PC-3 (cell line): ENCODE data around the gene LBHD1. TPM values are rescaled to one million over a fixed set of nuclear protein-coding genes. Genes with fewer than 3 reads are reported as not detected.
A peak's percentile ranks its signal among the peaks of the same experiment; 100 is the strongest.

Source experiments
- ATAC-seq: fragments of 200-7000 bp; cut with Tn5 transposase; 2 replicates; pipeline ENCODE4 v1.9.1; 2020; ENCODE audit warnings: mild to moderate bottlenecking, moderate library complexity
- Bru-seq: library from RNA; stranded (reverse); fragments of 400-500 nt; gene quantifications from one replicate; lab custom pipeline; 2021; lab: Mats Ljungman, UMichigan
- BruChase-seq, 2 experiments: library from RNA; stranded (reverse); fragments of 400-500 nt; gene quantifications; one replicate each; lab custom pipeline; 2021; lab: Mats Ljungman, UMichigan
- BruUV-seq: library from RNA; stranded (reverse); fragments of 400-500 nt; replicated peaks from 2 replicates; lab custom pipeline; 2021; lab: Mats Ljungman, UMichigan
- CTCF ChIA-PET: fragments of 300-600 bp; sonication (Branson Sonifier 250); formaldehyde crosslinking; loops from one replicate; lab custom pipeline; 2022; ENCODE audit warnings: antibody characterized with exemption; lab: Charles Lee
- POLR2A ChIA-PET: fragments of 300-600 bp; sonication (Branson Sonifier 250); formaldehyde crosslinking; loops from one replicate; lab custom pipeline; 2022; ENCODE audit warnings: antibody characterized with exemption; ENCODE audit not compliant: unreplicated experiment; lab: Charles Lee
- DNase-seq: peaks from one replicate; pipeline ENCODE4 v3.0.0-alpha.2; 2015
- H2AFZ ChIP-seq: fragments of 300-600 bp; sonication (generic); 2 replicates; pipeline ENCODE4 v1.6.0; 2016; ENCODE audit warnings: antibody characterized with exemption, low read length
- H3F3A ChIP-seq: fragments of 300-600 bp; sonication (generic); one replicate; pipeline ENCODE4 v1.6.0; 2017; ENCODE audit warnings: antibody characterized with exemption, low read length, control low read depth, mild to moderate bottlenecking; ENCODE audit not compliant: unreplicated experiment
- H3K27ac ChIP-seq: fragments of 300-600 bp; sonication (generic); 2 replicates; pipeline ENCODE4 v1.5.1; 2016; ENCODE audit warnings: mild to moderate bottlenecking, low read length
- H3K27me3 ChIP-seq: fragments of 300-600 bp; sonication (generic); 2 replicates; pipeline ENCODE4 v1.6.1; 2016; ENCODE audit warnings: low read length, mixed read lengths
- H3K36me3 ChIP-seq: fragments of 300-600 bp; sonication (generic); 2 replicates; pipeline ENCODE4 v1.6.1; 2016; ENCODE audit warnings: low read depth, mixed run types, low read length, mixed read lengths
- H3K4me1 ChIP-seq: fragments of 300-600 bp; sonication (generic); 2 replicates; pipeline ENCODE4 v1.5.1; 2016; ENCODE audit warnings: low read length; ENCODE audit not compliant: insufficient read depth
- H3K4me2 ChIP-seq: fragments of 300-600 bp; sonication (generic); 2 replicates; pipeline ENCODE4 v1.6.0; 2016; ENCODE audit warnings: low read length
- H3K4me3 ChIP-seq: fragments of 300-600 bp; sonication (generic); 2 replicates; pipeline ENCODE4 v1.5.1; 2016; ENCODE audit warnings: mild to moderate bottlenecking, low read length, mixed read lengths
- H3K79me2 ChIP-seq: fragments of 300-600 bp; sonication (generic); 2 replicates; pipeline ENCODE4 v1.6.1; 2017; ENCODE audit warnings: low read length, mixed read lengths
- H3K9ac ChIP-seq: fragments of 300-600 bp; sonication (generic); 2 replicates; pipeline ENCODE4 v1.6.0; 2016; ENCODE audit warnings: mild to moderate bottlenecking, low read length
- H3K9me2 ChIP-seq: fragments of 300-600 bp; sonication (generic); replicated peaks from 2 replicates; pipeline ENCODE4 v1.6.1; 2016; ENCODE audit warnings: mixed run types, low read length, mixed read lengths
- H3K9me3 ChIP-seq: fragments of 300-600 bp; sonication (generic); 2 replicates; pipeline ENCODE4 v1.6.1; 2016; ENCODE audit warnings: low read length, mixed read lengths
- H4K20me1 ChIP-seq: fragments of 300-600 bp; sonication (generic); 2 replicates; pipeline ENCODE4 v1.6.1; 2016; ENCODE audit warnings: low read length, mixed read lengths
- CTCF ChIP-seq: fragments of 300-600 bp; sonication (generic); conservative IDR thresholded peaks from 2 replicates; pipeline ENCODE4 v1.5.1; 2017; ENCODE audit warnings: antibody characterized with exemption, low read depth, mild to moderate bottlenecking, low read length
- EZH2 ChIP-seq: fragments of 300-600 bp; sonication (generic); IDR thresholded peaks from one replicate; pipeline ENCODE4 v1.6.1; 2017; ENCODE audit warnings: antibody characterized with exemption, mild to moderate bottlenecking, low read length; ENCODE audit not compliant: unreplicated experiment
- EZH2phosphoT487 ChIP-seq: fragments of 300-600 bp; sonication (generic); IDR thresholded peaks from 2 replicates; pipeline ENCODE4 v1.6.1; 2018; ENCODE audit warnings: mild to moderate bottlenecking, antibody characterized with exemption, low read length, borderline replicate concordance
- intact Hi-C: fragments of 100-400 bp; cut with micrococcal nuclease; formaldehyde crosslinking; loops from 2 replicates; pipeline ENCODE4 v1.9.0; 2023
- long read RNA-seq: library from polyadenylated mRNA; unstranded; transcript quantifications from one replicate; pipeline ENCODE4 v2.0.0, GENCODE V29; 2021; ENCODE audit not compliant: unreplicated experiment
- total RNA-seq: library from RNA; depleted of rRNA; stranded (reverse); fragments of >200 nt; gene quantifications from 2 replicates; pipeline ENCODE4 v1.2.3, GENCODE V29; 2014; rRNA removed

The LBHD1 gene
- total RNA-seq (4.7 and 9.7 TPM in 2 replicates), Bru-seq, nascent RNA (percentile 77 among the genes with signal in this experiment), BruChase-seq, experiment 1, labeled RNA remaining after a 6-hour chase (percentile 87 among the genes with signal in this experiment), BruChase-seq, experiment 2, labeled RNA remaining after a 2-hour chase (percentile 85 among the genes with signal in this experiment)
- long read RNA-seq, transcript LBHD1-204 (5 exons, 2,915 nt): major isoform, 9 of 29 reads
- long read RNA-seq, partial matches to known transcripts: 17 of 29 reads
- long read RNA-seq, other reads (novel, unspliced or antisense): 3 of 29 reads

- Histone ChIP-seq H3K4me3 (peak within 1 kb of the TSS; percentile 92), H3K9ac (peak within 1 kb of the TSS; percentile 91), H3K9me2 (no peaks in the 10 kb centered on the region), H3F3A (peaks cover 11% of the 10 kb centered on the region), H3K4me1 (peaks cover 40% of the 10 kb centered on the region), H3K36me3 (peaks cover 8% of the 10 kb centered on the region), H3K27ac (peak within 1 kb of the TSS; percentile 80), H3K9me3 (no peaks in the 10 kb centered on the region), H3K4me2 (peak within 1 kb of the TSS; percentile 85), H2AFZ (peak within 1 kb of the TSS; percentile 83), H3K27me3 (no peaks in the 10 kb centered on the region), H3K79me2 (peaks cover 74% of the 10 kb centered on the region), H4K20me1 (peaks cover under 1% of the 10 kb centered on the region; the same call in 1 of the 2 replicates)
- DNase-seq (peak; percentile 90), ATAC-seq (peak; percentile 72)
- no peak for TF ChIP-seq EZH2
- TF ChIP-seq EZH2phosphoT487: no peak
- TF ChIP-seq CTCF: no peak
- POLR2A ChIA-PET: interaction anchor here (0.6 to 1.3 kb wide), 4 partner anchors 9 to 80 kb away, joined by 3 to 7 read pairs (median 4); partner anchors contain the start of genes HNRNPUL2 and TUT1
- intact Hi-C loops: loop anchor here (5.0 kb wide), 1 partner anchor 69 kb away; the partner anchor contains the start of gene MTA2
- CTCF ChIA-PET: interaction anchor here (0.6 to 0.7 kb wide), 3 partner anchors 16 to 186 kb away, joined by 3 to 10 read pairs (median 4); partner anchors contain the start of gene HNRNPUL2
- BruUV-seq: TSS peak; percentile 52
Measured at GRCh38 chr11:62671608-62672389, at the start of gene LBHD1, which contains the start of gene UQCC3. Gene LBHD1 (minus strand): TSS chr11:62672267. CDS start chr11:62670031, 2,236 bp downstream. Gene UQCC3 (plus strand): TSS chr11:62671673. CDS start chr11:62671746, 73 bp downstream.

DNA sequence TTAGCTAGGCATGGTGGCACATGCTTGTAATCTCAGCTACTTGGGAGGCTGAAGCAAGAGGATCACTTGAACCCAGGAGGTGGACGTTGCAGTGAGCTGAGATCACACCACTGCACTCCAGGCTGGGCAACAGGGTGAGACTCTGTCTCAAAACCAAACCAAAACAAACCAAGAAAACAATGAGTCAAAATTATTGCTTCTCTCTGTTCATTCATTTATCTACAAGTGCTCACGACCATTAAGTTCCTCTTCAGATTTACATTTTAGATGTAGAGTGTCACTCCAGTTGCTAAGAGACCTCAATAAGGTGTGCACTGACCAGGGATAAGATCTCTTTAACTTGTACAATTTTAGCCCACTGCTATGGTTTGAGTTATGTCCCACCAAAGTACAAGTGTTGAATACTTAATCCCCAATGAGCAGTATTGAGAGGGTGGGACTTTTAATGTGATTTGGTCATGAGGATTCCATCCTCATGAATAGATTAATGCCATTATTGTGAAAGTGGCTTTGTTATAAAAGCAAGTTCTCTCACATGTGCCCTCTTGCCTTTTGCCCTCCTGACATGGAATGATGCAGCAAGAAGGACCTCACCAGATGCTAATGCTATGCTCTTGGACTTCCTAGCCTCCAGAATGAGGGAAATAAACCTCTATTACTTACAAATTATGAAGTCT is 47.4 kb upstream of the LBHD1 start:
- peaks cover 87% of the 10 kb centered on the region for H3K36me3 ChIP-seq
- H3K9ac ChIP-seq: no peak overlapping the region
- H3K9me2 ChIP-seq: no peaks in the 10 kb centered on the region
- peaks cover 72% of the 10 kb centered on the region for H3K79me2 ChIP-seq
- POLR2A ChIA-PET: no interaction called here
- H2AFZ ChIP-seq: no peak overlapping the region
- no peak overlapping the region for H3K4me3 ChIP-seq
- intact Hi-C loops: no loop called here
- ATAC-seq: no peak
- H3K27me3 ChIP-seq: no peaks in the 10 kb centered on the region
- H3K4me2 ChIP-seq: no peak overlapping the region
- no peak overlapping the region for H3K27ac ChIP-seq
- CTCF ChIA-PET: no interaction called here
- H4K20me1 ChIP-seq: peaks cover 24% of the 10 kb centered on the region
- H3K4me1 ChIP-seq: peaks cover 5% of the 10 kb centered on the region
- BruUV-seq: no TSS peak
- DNase-seq: no peak
- TF ChIP-seq EZH2: no peak
- no peak for TF ChIP-seq EZH2phosphoT487
- no peak for TF ChIP-seq CTCF
- H3F3A ChIP-seq: no peaks in the 10 kb centered on the region
- H3K9me3 ChIP-seq: no peaks in the 10 kb centered on the region
